CD4-positive, CD25-positive, alpha-beta regulatory T cell (primary cell): ENCODE results near the gene LRRC51. TPM values are rescaled to one million over a fixed set of nuclear protein-coding genes. Genes with fewer than 3 reads are reported as not detected.

Experiments used
- ATAC-seq, 2 donors: fragments of 150-1000 bp; cut with Tn5 transposase; one replicate each; pipeline ENCODE4 v1.10.0; 2021; ENCODE audit warnings: low read depth in 2 of 2, moderate number of reproducible peaks in 2 of 2, moderate library complexity in 1 of 2
- DNase-seq, 3 donors: peaks; one replicate each; pipeline versions ENCODE4 v3.0.0 to v3.0.0-alpha.2; 2012 to 2022; ENCODE audit warnings: mixed read lengths in 1 of 3
- H3K27ac ChIP-seq: one replicate; pipeline ENCODE4 v1.7.0; 2013; ENCODE audit warnings: mild to moderate bottlenecking, low read length; ENCODE audit not compliant: insufficient read depth, poor library complexity, severe bottlenecking
- H3K27me3 ChIP-seq: one replicate; pipeline ENCODE4 v1.7.0; 2013; ENCODE audit warnings: low read length; ENCODE audit not compliant: control insufficient read depth, insufficient read depth
- H3K36me3 ChIP-seq: one replicate; pipeline ENCODE4 v1.7.0; 2013; ENCODE audit warnings: mild to moderate bottlenecking, low read length, moderate library complexity; ENCODE audit not compliant: control insufficient read depth, insufficient read depth
- H3K4me1 ChIP-seq: 2 replicates; pipeline ENCODE4 v1.7.0; 2013; ENCODE audit warnings: mild to moderate bottlenecking, low read length; ENCODE audit not compliant: insufficient read depth, control insufficient read depth, poor library complexity, severe bottlenecking
- H3K4me3 ChIP-seq: one replicate; pipeline ENCODE4 v1.7.0; 2013; ENCODE audit warnings: low read depth, mild to moderate bottlenecking, low read length, moderate library complexity
- H3K9me3 ChIP-seq, 2 experiments: 1 replicate in 1 of 2; 2 replicates in 1 of 2; pipeline ENCODE4 v1.7.0; 2013; ENCODE audit warnings: low read length in 2 of 2, mild to moderate bottlenecking in 1 of 2, moderate library complexity in 1 of 2; ENCODE audit not compliant: control insufficient read depth in 2 of 2
- H3K27ac Mint-ChIP-seq, 3 donors: one replicate each; pipeline ENCODE4 v1.8.0; 2020 to 2022; ENCODE audit warnings: mild to moderate bottlenecking in 3 of 3, mixed read lengths in 3 of 3, moderate library complexity in 2 of 3
- H3K27me3 Mint-ChIP-seq: one replicate; pipeline ENCODE4 v1.8.0; 2022; ENCODE audit warnings: mild to moderate bottlenecking, mixed read lengths
- H3K36me3 Mint-ChIP-seq: one replicate; pipeline ENCODE4 v1.8.0; 2020; ENCODE audit warnings: mixed read lengths
- H3K4me1 Mint-ChIP-seq, 4 donors: one replicate each; pipeline ENCODE4 v1.8.0; 2020 to 2022; ENCODE audit warnings: mixed read lengths in 4 of 4, mild to moderate bottlenecking in 1 of 4
- H3K4me3 Mint-ChIP-seq, 4 donors: one replicate each; pipeline ENCODE4 v1.8.0; 2020 to 2022; ENCODE audit warnings: mild to moderate bottlenecking in 4 of 4, mixed read lengths in 4 of 4, moderate library complexity in 3 of 4
- H3K9me3 Mint-ChIP-seq, 7 donors: one replicate each; pipeline ENCODE4 v1.8.0; 2020 to 2022; ENCODE audit warnings: mixed read lengths in 7 of 7, mild to moderate bottlenecking in 3 of 7, moderate library complexity in 2 of 7
- polyA plus RNA-seq, 4 donors: library from polyadenylated mRNA; unstranded; fragments of 300-500 nt; fragmentation: Illumina TruSeq; gene quantifications; one replicate each; pipeline ENCODE4 v1.2.3, GENCODE V29; 2021
- total RNA-seq: library from RNA; stranded (reverse); gene quantifications from one replicate; pipeline ENCODE4 v1.2.3, GENCODE V29; 2022

The LRRC51 gene
- total and polyA plus RNA-seq, 5 donors from 2014 or later, result 1.5 to 9.4 (median 4.0) TPM

DNA sequence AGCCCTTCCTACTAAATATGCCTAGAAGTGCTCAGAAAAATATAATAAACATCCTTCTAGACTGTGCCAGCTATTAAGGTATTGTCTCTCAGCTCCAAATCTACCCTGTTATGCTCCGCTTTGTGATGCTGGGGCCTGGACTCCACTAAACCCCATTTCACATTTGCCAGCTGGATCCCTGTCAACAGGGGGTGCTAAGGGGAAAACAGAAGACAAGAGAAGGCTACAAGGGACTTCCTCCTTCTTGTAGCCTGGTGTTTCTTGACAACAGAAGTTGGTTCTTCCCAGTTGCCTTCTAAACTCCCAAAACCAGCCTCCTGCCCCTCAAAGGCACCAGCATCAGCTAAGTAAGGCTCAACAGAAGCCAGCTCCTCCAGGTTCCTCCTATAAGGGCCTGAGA lies 5.5 kb upstream of the LRRC51 start:
- peaks cover 22 to 73% (median 53%) of the 10 kb centered on the region in 4 donors for H3K4me1 Mint-ChIP-seq
- no peak overlapping the region for H3K4me3 ChIP-seq
- no peak for ATAC-seq
- H3K27me3 Mint-ChIP-seq, result peaks cover 4% of the 10 kb centered on the region
- peak in 1 of 3 donors; percentile 22 for DNase-seq
- no peak overlapping the region for H3K27ac ChIP-seq
- no peaks in the 10 kb centered on the region for H3K9me3 Mint-ChIP-seq
- H3K27ac Mint-ChIP-seq, result peak overlapping the region in 2 of 3 donors; percentile 43 to 85
- peaks cover 18% of the 10 kb centered on the region for H3K36me3 Mint-ChIP-seq
- H3K4me1 ChIP-seq, result peaks cover 17% of the 10 kb centered on the region
- H3K4me3 Mint-ChIP-seq, result peak overlapping the region in 1 of 4 donors; percentile 26
- H3K36me3 ChIP-seq, result no peaks in the 10 kb centered on the region
- H3K27me3 ChIP-seq, result no peaks in the 10 kb centered on the region
- no peaks in the 10 kb centered on the region for H3K9me3 ChIP-seq

DNA sequence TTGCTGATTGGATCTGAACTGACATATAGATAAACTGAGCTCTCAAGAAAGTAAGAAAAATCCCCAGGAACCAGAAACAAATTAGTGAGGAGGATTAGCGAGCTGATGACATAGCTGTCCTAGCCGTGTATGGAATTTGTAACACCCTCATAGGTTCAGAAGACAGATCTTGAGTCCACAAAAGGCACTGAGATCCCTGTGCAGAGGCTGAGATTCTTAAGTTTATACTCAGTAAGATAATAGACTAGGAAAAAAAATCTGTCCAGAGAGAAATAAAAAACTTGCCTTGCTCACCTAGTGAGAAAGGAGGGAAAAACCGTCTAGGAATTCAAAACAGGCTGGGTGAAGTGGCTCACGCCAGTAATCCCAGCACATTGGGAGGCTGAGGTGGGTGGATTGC lies 4.9 kb upstream of the LRRC51 start:
- Histone ChIP-seq H3K9me3 (no peaks in the 10 kb centered on the region), H3K4me3 (no peak overlapping the region), H3K36me3 (no peaks in the 10 kb centered on the region), H3K27me3 (no peaks in the 10 kb centered on the region), H3K4me1 (peaks cover 17% of the 10 kb centered on the region), H3K27ac (no peak overlapping the region)
- peaks cover 4% of the 10 kb centered on the region for H3K27me3 Mint-ChIP-seq
- H3K4me1 Mint-ChIP-seq, result peaks cover 20 to 73% (median 53%) of the 10 kb centered on the region in 4 donors
- H3K9me3 Mint-ChIP-seq, result no peaks in the 10 kb centered on the region
- peaks cover 15% of the 10 kb centered on the region for H3K36me3 Mint-ChIP-seq
- H3K27ac Mint-ChIP-seq, result peak overlapping the region in 2 of 3 donors; percentile 43 to 52
- no peak for ATAC-seq
- peak overlapping the region in 1 of 4 donors; percentile 26 for H3K4me3 Mint-ChIP-seq
- DNase-seq, result no peak

DNA sequence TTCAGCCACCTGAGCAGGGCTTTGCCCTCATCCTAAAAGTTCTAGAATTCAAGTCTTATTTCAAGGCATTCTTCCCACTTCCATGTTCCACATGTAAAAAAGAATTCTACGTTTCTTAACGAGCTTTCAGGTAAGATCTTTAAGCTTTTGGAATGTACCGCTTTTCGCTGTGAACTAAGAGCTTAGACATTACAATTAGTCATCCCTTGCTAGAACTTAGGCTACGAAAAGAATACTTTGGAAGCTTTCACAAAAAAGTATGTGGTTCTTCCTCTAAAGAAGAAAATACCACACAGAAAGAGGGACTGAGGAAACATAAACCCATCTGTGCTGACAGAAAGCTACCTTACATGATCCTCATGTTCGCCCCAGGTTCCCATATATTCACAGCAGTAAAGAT lies 2.2 kb upstream of the LRRC51 start:
- H3K4me3 ChIP-seq, result no peak overlapping the region
- Mint-ChIP-seq H3K36me3 (peaks cover 12% of the 10 kb centered on the region), H3K27ac (peak overlapping the region in 2 of 3 donors; percentile 87 to 99), H3K4me1 (peaks cover 30 to 75% (median 54%) of the 10 kb centered on the region in 4 donors), H3K9me3 (no peaks in the 10 kb centered on the region), H3K4me3 (peak overlapping the region; percentile 50 to 80 (median 51)), H3K27me3 (peaks cover 4% of the 10 kb centered on the region)
- H3K27me3 ChIP-seq, result no peaks in the 10 kb centered on the region
- peaks cover 17% of the 10 kb centered on the region for H3K4me1 ChIP-seq
- no peak for DNase-seq
- no peaks in the 10 kb centered on the region for H3K9me3 ChIP-seq
- ATAC-seq, result no peak
- no peak overlapping the region for H3K27ac ChIP-seq
- H3K36me3 ChIP-seq, result no peaks in the 10 kb centered on the region

DNA sequence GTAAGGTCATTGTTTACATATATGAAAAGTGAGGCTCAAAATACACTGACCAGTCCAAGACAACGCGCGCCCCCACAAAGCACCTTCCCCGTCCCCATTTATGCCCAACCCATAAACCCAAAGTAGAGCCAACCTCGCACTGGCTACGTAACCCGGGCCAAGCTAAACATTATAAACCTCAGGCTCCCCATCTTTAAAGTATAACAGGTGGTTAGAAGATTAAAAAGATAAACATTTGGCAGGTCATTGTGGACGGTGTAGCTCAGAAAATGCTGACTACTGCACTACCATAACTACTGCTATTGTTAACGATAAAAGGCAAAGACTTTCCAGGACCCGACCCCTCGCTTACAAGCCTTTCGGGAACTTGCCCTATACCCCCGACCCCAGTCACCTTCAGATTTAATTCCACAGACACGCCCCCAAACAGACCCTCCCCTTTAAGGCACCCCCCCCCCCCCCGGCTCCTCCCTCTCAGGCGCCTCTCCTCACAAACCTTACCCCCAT lies 778 bp upstream of the LRRC51 start:
- peaks cover 10% of the 10 kb centered on the region for H3K36me3 Mint-ChIP-seq
- H3K4me3 Mint-ChIP-seq, result peak overlapping the region; percentile 81 to 96 (median 92)
- no peak for ATAC-seq
- DNase-seq, result peak in 2 of 3 donors; percentile 28 to 58
- H3K9me3 Mint-ChIP-seq, result no peaks in the 10 kb centered on the region
- Histone ChIP-seq H3K36me3 (no peaks in the 10 kb centered on the region), H3K27ac (peak overlapping the region; percentile 91), H3K27me3 (no peaks in the 10 kb centered on the region), H3K4me1 (peaks cover 17% of the 10 kb centered on the region), H3K9me3 (no peaks in the 10 kb centered on the region), H3K4me3 (peak overlapping the region; percentile 86)
- H3K4me1 Mint-ChIP-seq, result peaks cover 31 to 67% (median 55%) of the 10 kb centered on the region in 4 donors
- H3K27me3 Mint-ChIP-seq, result no peaks in the 10 kb centered on the region
- H3K27ac Mint-ChIP-seq, result peak overlapping the region; percentile 98 to 99 (median 99)

DNA sequence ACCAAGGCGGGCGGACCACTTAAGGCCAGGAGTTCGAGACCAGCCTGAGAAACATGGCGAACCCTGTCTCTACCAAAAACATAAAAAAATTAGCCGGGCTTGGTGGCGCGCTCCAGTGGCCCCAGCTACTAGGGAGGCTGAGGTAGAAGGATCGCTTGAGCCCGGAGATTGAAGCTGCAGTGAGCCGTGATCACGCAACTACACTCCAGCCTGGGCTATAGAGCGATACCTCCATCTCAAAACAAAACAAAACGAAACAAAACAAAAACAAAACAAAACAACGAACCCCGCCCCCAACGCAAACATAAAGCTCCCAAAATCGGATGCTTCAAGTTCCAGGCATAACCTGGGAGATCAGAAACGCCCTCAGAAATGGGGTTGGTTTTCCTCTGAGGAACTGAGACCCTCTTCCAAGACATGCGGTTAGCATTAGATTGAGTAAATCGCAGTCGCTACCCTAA lies 564 bp downstream of the LRRC51 start:
- Histone ChIP-seq H3K27me3 (no peaks in the 10 kb centered on the region), H3K4me3 (peak overlapping the region; percentile 63), H3K9me3 (no peaks in the 10 kb centered on the region), H3K27ac (peak overlapping the region; percentile 91), H3K36me3 (peaks cover 3% of the 10 kb centered on the region), H3K4me1 (peaks cover 17% of the 10 kb centered on the region)
- no peak for DNase-seq
- peaks cover 11% of the 10 kb centered on the region for H3K36me3 Mint-ChIP-seq
- H3K4me3 Mint-ChIP-seq, result peak overlapping the region; percentile 81 to 96 (median 92)
- peaks cover 28 to 56% (median 46%) of the 10 kb centered on the region in 4 donors for H3K4me1 Mint-ChIP-seq
- no peak for ATAC-seq
- no peaks in the 10 kb centered on the region for H3K27me3 Mint-ChIP-seq
- H3K9me3 Mint-ChIP-seq, result no peaks in the 10 kb centered on the region
- peak overlapping the region; percentile 98 to 99 (median 99) for H3K27ac Mint-ChIP-seq

DNA sequence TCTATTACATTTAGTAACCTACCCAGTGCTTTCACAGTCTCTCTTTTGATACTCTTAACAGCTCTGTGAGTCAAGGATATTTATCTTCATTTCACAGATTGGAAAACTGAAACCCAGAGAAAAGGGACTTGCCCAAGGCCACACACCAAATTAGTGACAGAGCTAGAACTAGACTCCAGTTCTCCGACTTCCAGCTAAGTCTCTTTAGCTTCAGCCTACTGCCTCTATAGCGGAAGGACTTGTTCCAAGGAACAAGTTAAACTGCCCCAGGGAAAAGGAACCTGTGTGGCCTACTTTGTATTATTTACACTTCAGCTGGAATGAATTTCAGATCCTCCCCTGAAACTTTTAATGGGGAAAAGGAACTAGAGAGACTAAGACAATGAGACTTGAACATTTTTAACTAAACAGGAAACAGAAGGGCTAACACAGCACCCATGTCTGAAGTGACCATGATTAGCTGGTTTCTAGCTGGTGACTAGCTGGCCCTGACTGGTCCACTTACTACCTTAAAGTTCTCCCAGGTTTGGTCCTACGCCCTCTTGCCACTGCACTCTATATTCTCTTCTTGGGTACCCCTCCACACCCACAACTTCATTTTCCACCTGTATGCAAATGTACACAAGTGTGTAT lies 1.3 kb downstream of the LRRC51 start:
- Histone ChIP-seq H3K9me3 (no peaks in the 10 kb centered on the region), H3K4me1 (peaks cover 17% of the 10 kb centered on the region), H3K27me3 (no peaks in the 10 kb centered on the region), H3K36me3 (peaks cover 3% of the 10 kb centered on the region), H3K4me3 (no peak overlapping the region), H3K27ac (peak overlapping the region; percentile 91)
- Mint-ChIP-seq H3K4me3 (peak overlapping the region; percentile 55 to 95 (median 83)), H3K27ac (peak overlapping the region; percentile 89 to 99 (median 99)), H3K27me3 (no peaks in the 10 kb centered on the region), H3K36me3 (peaks cover 12% of the 10 kb centered on the region), H3K9me3 (no peaks in the 10 kb centered on the region), H3K4me1 (peaks cover 27 to 55% (median 44%) of the 10 kb centered on the region in 4 donors)
- DNase-seq, result no peak
- no peak for ATAC-seq

DNA sequence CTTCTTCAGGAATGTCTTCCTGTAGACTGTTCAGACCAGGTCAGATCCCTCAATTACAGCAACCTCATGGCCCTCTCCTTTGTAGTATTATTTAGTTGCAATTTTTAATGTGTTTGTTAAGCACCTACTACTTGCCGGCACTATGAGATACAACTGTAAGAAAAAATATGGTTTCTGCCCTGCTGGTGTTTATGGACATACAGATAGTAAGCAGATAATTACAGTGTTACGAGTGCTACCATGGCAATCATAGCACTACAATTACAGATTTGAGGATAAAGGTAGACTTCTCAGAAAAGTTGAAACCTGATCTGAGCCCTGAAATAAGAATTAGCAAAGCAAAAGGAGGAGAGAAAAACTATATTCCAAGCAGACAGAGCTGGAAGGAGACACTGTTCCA lies 2.8 kb downstream of the LRRC51 start:
- DNase-seq (no peak), ATAC-seq (no peak)
- Histone ChIP-seq H3K9me3 (no peaks in the 10 kb centered on the region), H3K4me3 (no peak overlapping the region), H3K4me1 (peaks cover 17% of the 10 kb centered on the region), H3K27ac (no peak overlapping the region), H3K27me3 (no peaks in the 10 kb centered on the region), H3K36me3 (peaks cover 13% of the 10 kb centered on the region)
- H3K4me1 Mint-ChIP-seq, result peaks cover 23 to 45% (median 37%) of the 10 kb centered on the region in 4 donors
- H3K36me3 Mint-ChIP-seq, result peaks cover 10% of the 10 kb centered on the region
- no peaks in the 10 kb centered on the region for H3K9me3 Mint-ChIP-seq
- no peaks in the 10 kb centered on the region for H3K27me3 Mint-ChIP-seq
- H3K4me3 Mint-ChIP-seq, result no peak overlapping the region
- peak overlapping the region; percentile 6 to 99 (median 44) for H3K27ac Mint-ChIP-seq
